Esophagus muscularis mucosa (tissue), 3 donors: ENCODE results near the gene KANSL1.

Source experiments
- POLR2A ChIP-seq: fragments of 450-650 bp; IDR thresholded peaks from one replicate; pipeline ENCODE4 v1.6.1; 2017; ENCODE audit warnings: antibody characterized with exemption, moderate library complexity, mild to moderate bottlenecking, low read depth
- POLR2AphosphoS5 ChIP-seq, 2 donors: sonication (generic); formaldehyde crosslinking; IDR thresholded peaks; one replicate each; pipeline ENCODE4 v1.6.1; 2017; ENCODE audit warnings: antibody characterized with exemption in 2 of 2
- TF ChIP-seq, protein P1 (sequence below), 3 experiments: fragments of 200-600 bp in 2 of 3; fragments of 450-650 bp in 1 of 3; sonication (generic) in 2 of 3; IDR thresholded peaks; one replicate each; pipeline ENCODE4 v1.5.1; 2017 to 2019; ENCODE audit warnings: antibody characterized with exemption in 3 of 3, mild to moderate bottlenecking in 2 of 3, moderate library complexity in 1 of 3

DNA sequence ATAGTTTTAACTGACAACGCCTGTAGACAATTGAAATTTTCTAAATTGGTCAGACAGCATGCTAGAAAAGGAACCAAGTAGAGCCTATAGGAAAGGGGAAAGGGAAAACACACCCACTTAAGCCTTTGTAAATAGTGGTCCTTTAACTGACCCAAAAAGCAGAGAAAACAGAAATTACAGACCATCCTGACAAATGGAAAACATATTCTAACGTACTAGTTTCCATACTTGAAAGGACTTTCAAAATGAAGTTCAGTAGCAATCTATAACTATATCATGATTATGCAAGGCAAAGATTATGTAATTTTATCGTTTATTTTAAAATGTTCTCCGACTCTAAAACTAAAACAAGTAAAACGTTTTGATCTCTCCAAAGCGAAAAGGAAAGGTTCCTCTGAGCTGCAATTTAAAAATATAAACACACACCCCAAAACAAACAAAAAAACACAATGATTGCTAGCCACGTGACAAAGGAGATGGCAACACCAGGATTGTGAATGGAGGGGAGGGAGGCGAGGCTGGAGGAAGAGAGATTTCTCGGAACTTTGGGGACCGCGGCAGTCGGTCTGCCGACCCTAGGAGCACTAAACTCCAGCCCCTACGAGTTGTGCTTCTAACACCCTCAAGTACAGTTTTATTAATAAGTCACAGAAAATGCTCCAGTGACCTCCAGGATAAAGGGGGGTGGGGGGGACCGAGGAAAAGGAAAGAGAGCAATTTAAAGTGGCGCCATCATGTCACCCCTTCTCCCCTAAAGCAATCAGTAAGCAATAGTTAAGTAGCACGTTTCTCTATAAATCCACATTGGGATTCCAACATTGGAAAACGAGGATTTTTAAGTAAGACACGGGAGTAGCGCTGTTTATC is 1.7 kb downstream of the KANSL1 start:
- TF ChIP-seq, protein P1, sequence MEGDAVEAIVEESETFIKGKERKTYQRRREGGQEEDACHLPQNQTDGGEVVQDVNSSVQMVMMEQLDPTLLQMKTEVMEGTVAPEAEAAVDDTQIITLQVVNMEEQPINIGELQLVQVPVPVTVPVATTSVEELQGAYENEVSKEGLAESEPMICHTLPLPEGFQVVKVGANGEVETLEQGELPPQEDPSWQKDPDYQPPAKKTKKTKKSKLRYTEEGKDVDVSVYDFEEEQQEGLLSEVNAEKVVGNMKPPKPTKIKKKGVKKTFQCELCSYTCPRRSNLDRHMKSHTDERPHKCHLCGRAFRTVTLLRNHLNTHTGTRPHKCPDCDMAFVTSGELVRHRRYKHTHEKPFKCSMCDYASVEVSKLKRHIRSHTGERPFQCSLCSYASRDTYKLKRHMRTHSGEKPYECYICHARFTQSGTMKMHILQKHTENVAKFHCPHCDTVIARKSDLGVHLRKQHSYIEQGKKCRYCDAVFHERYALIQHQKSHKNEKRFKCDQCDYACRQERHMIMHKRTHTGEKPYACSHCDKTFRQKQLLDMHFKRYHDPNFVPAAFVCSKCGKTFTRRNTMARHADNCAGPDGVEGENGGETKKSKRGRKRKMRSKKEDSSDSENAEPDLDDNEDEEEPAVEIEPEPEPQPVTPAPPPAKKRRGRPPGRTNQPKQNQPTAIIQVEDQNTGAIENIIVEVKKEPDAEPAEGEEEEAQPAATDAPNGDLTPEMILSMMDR (IDR thresholded peaks at IDR 0.05): no peak
- peak; percentile 24 to 31 for TF ChIP-seq POLR2AphosphoS5 (IDR thresholded peaks at IDR 0.05)
- TF ChIP-seq POLR2A: no peak
